ENCODE data around the gene ACAT1. TPM values are rescaled to one million over a fixed set of nuclear protein-coding genes. Genes with fewer than 3 reads are reported as not detected.

The ACAT1 gene
- polyA plus RNA-seq, 1 donor (not counting 4 experiments of a cell fraction or from before 2014, with no cell fraction given): 106 TPM

GRCh38 chr11:108177570-108177969, 56.2 kb downstream of the ACAT1 start:
- no peak for DNase-seq (ENCODE audit: low read depth, low spot score)
- dilution Hi-C loops (cut with MboI; ENCODE audit: extremely low pct_ligation_motif_present, low sequenced_read_pairs): no loop called here
- no peak for TF ChIP-seq EZH2 (IDR thresholded peaks at IDR 0.05; ENCODE audit: low read length)
- TF ChIP-seq, protein P1, sequence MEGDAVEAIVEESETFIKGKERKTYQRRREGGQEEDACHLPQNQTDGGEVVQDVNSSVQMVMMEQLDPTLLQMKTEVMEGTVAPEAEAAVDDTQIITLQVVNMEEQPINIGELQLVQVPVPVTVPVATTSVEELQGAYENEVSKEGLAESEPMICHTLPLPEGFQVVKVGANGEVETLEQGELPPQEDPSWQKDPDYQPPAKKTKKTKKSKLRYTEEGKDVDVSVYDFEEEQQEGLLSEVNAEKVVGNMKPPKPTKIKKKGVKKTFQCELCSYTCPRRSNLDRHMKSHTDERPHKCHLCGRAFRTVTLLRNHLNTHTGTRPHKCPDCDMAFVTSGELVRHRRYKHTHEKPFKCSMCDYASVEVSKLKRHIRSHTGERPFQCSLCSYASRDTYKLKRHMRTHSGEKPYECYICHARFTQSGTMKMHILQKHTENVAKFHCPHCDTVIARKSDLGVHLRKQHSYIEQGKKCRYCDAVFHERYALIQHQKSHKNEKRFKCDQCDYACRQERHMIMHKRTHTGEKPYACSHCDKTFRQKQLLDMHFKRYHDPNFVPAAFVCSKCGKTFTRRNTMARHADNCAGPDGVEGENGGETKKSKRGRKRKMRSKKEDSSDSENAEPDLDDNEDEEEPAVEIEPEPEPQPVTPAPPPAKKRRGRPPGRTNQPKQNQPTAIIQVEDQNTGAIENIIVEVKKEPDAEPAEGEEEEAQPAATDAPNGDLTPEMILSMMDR (optimal IDR thresholded peaks at IDR 0.05 in 1 of 3, IDR thresholded peaks at IDR 0.05 in 1 of 3, conservative IDR thresholded peaks at IDR 0.05 in 1 of 3; ENCODE audit: extremely low read depth in 1 of 3, insufficient read depth in 2 of 3, low read length in 3 of 3): no peak
- Histone ChIP-seq H3K4me2 (ENCODE audit: control insufficient read depth, extremely low read depth, insufficient read depth, low read depth, low read length) (no peak overlapping the region), H3K4me1 (ENCODE audit: control insufficient read depth, extremely low read depth, insufficient read depth, low read length) (no peaks in the 10 kb centered on the region), H3K27ac (ENCODE audit: control insufficient read depth, insufficient read depth, low read length) (no peak overlapping the region), H3K9me3 (ENCODE audit: control insufficient read depth, low read depth, low read length) (no peaks in the 10 kb centered on the region), H3K9me1 (ENCODE audit: control insufficient read depth, extremely low read depth, insufficient read depth, low read length) (no peaks in the 10 kb centered on the region), H3K79me2 (ENCODE audit: control insufficient read depth, insufficient read depth, low read length) (no peaks in the 10 kb centered on the region), H3K9ac (ENCODE audit: control insufficient read depth, extremely low read depth, insufficient read depth, low read length) (no peak overlapping the region), H3K27me3 (ENCODE audit: control insufficient read depth, extremely low read depth, insufficient read depth, low read length) (no peaks in the 10 kb centered on the region), H4K20me1 (ENCODE audit: control insufficient read depth, extremely low read depth, insufficient read depth, low read length) (no peaks in the 10 kb centered on the region), H3K4me3 (ENCODE audit: control insufficient read depth in 2 of 3, extremely low read depth in 1 of 3, insufficient read depth in 2 of 3, low read depth in 1 of 3, low read length in 3 of 3) (no peak overlapping the region), H2AFZ (ENCODE audit: control insufficient read depth, low read length) (no peak overlapping the region), H3K36me3 (ENCODE audit: control insufficient read depth in 2 of 2, extremely low read depth in 1 of 2, insufficient read depth in 2 of 2, low read length in 2 of 2) (peaks cover 4 to 11% of the 10 kb centered on the region in 2 experiments)
- no peak for FAIRE-seq

DNA sequence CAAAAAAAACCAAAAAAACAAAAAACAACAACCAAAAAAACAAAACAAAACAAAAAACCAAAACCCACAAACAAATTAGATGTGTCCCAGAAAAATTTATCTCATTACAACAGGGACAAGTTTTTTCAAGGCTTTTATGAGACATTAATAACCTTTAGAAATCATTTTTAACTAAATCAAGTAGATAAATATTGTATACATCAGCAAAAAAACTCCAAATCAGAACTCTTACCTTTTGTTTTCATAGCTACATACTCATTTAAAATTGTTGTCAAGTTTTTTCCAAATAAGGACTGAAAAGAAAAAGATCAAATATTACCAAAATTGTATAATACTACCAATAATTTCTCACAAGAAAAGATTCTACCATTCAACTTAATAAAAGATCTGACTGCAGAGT, 72.4 kb downstream of the ACAT1 start:
- no peak overlapping the region for H3K27ac ChIP-seq (ENCODE audit: control insufficient read depth, insufficient read depth, low read length)
- H3K9me3 ChIP-seq (ENCODE audit: control insufficient read depth, low read depth, low read length): no peaks in the 10 kb centered on the region
- H3K27me3 ChIP-seq (ENCODE audit: control insufficient read depth, extremely low read depth, insufficient read depth, low read length): no peaks in the 10 kb centered on the region
- no peak overlapping the region for H3K4me2 ChIP-seq (ENCODE audit: control insufficient read depth, extremely low read depth, insufficient read depth, low read depth, low read length)
- TF ChIP-seq, protein P1 (optimal IDR thresholded peaks at IDR 0.05 in 1 of 3, IDR thresholded peaks at IDR 0.05 in 1 of 3, conservative IDR thresholded peaks at IDR 0.05 in 1 of 3; ENCODE audit: extremely low read depth in 1 of 3, insufficient read depth in 2 of 3, low read length in 3 of 3): no peak
- no peak for TF ChIP-seq EZH2 (IDR thresholded peaks at IDR 0.05; ENCODE audit: low read length)
- H3K36me3 ChIP-seq (ENCODE audit: control insufficient read depth in 2 of 2, extremely low read depth in 1 of 2, insufficient read depth in 2 of 2, low read length in 2 of 2): no peaks in the 10 kb centered on the region
- FAIRE-seq: no peak
- no peaks in the 10 kb centered on the region for H4K20me1 ChIP-seq (ENCODE audit: control insufficient read depth, extremely low read depth, insufficient read depth, low read length)
- no peak for DNase-seq (ENCODE audit: low read depth, low spot score)
- H3K4me3 ChIP-seq (ENCODE audit: control insufficient read depth in 2 of 3, extremely low read depth in 1 of 3, insufficient read depth in 2 of 3, low read depth in 1 of 3, low read length in 3 of 3): no peak overlapping the region
- H2AFZ ChIP-seq (ENCODE audit: control insufficient read depth, low read length): no peak overlapping the region
- dilution Hi-C loops (cut with MboI; ENCODE audit: extremely low pct_ligation_motif_present, low sequenced_read_pairs): no loop called here
- no peak overlapping the region for H3K9ac ChIP-seq (ENCODE audit: control insufficient read depth, extremely low read depth, insufficient read depth, low read length)
- H3K79me2 ChIP-seq (ENCODE audit: control insufficient read depth, insufficient read depth, low read length): peaks cover 8% of the 10 kb centered on the region
- no peaks in the 10 kb centered on the region for H3K9me1 ChIP-seq (ENCODE audit: control insufficient read depth, extremely low read depth, insufficient read depth, low read length)
- peaks cover 2% of the 10 kb centered on the region for H3K4me1 ChIP-seq (ENCODE audit: control insufficient read depth, extremely low read depth, insufficient read depth, low read length)
